ELR (cell line): ENCODE measurements around the gene GRM1.
"Not testable (repeated sequence)": the region's sequence is repeated elsewhere in the genome, so short reads cannot be mapped to it uniquely, and the experiment has no call there.

Source experiments
- DNase-seq: peaks from one replicate; pipeline ENCODE4 v3.0.0-alpha.2; 2015; ENCODE audit warnings: low read depth

The GRM1 gene

DNA sequence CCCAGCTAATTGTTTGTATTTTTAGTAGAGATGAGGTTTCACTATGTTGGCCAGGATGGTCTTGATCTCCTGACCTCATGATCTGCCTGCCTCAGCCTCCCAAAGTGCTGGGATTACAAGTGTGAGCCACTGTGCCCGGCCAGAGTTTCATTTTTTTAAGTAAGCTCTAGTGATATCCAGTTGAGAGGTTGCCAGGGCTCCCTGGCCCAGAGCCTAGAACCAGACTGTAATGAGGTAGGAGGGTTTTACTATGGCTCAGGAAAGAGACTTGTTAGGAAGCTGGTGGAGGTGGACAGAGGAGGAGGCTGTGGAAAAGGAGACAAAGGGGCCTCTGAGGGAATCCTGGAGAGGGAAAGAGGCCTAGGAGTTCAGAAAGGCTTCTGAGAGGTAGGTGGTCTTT lies 242.3 kb downstream of the GRM1 start:
- DNase-seq: not testable (repeated sequence)

- DNase-seq: no peak
Observed at GRCh38 chr6:146273490-146273889, 244.6 kb downstream of the GRM1 start.

DNA sequence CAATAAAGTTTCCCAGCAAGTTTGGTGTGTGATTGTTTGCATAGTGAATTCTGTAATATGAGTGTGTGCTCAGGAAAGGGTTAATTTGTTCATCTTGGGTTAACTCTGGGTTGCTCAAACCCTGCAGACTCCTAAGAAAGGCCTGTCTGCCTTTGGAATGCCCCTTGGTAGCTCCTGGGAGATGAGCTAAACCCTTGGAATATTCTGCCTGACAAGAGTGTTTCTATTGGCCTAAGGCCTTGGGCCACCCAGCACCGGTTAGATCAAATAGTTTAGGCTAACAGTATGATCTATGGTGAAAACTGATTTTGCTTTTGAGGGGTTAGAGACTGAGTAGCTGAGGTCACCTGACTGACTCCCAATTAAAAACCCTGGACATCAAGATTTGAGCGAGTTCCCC lies 248.3 kb downstream of the GRM1 start:
- DNase-seq: no peak

DNA sequence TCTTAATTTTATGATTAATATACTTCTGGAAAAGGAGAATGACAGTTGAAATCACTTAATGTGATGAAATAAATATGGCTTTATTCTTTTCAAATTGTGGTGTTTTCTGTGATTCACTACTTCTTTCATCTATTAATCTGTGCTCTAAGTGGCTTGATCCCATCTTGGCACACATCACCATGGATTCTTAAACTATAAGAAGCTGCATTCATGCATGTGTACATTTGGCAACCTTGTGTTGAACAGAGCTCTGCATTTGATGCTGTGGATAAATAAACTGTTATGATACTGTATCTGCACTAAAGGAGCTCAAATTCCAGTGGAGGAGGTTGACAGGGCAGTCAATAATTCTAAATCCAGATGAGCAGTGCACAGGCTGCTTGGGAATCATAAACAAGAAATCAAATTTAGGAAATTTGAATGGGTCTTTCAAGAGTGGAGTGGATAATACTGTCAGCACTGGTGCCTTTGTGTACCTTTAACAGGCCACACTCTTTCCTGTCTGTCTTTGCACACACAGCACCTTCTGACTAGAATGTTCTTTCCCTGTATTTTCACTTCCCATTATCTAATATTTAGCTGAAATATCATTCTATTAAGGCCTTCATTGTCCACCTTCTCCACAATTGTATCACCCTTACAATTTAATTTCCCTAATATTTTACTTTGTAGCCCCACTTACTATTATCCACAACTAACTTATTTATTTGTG lies 252.9 kb downstream of the GRM1 start:
- DNase-seq: no peak

DNA sequence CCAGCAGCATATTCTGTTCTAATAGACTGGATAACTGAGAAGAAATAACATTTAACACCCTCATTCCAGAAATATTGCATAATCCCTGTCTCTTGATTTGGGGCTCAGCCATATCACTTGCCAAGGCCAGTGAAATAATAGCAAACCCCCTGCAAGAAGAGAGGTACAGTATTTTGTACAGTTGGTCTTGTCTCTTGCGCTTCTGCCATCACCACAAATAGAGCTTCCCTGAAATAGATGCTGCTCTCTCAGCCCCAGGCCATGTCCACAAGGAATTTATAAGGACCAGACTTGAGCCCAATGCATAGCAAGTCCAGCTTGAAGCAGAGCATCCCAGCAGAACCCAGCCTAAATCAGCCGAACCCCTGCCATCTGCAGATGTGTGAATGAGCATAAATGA lies 254.0 kb downstream of the GRM1 start:
- DNase-seq: no peak

DNA sequence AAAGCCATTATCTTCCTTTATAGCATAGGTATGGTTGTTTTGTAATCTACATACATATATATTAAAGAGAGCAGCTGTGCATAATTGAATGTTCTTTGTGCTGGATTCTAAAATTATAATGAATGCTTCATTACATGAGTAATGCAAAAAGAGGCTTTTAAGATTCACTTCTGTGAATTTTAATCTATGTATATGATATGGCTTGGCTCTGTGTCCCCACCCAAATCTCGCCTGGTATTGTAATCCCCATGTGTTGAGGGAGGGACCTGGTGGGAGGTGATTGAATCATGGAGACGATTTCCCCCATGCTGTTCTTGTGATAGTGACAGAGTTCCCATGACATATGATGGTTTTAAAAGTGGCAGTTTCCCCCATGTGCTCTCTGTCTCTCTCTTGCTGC lies 255.4 kb downstream of the GRM1 start:
- DNase-seq: no peak

DNA sequence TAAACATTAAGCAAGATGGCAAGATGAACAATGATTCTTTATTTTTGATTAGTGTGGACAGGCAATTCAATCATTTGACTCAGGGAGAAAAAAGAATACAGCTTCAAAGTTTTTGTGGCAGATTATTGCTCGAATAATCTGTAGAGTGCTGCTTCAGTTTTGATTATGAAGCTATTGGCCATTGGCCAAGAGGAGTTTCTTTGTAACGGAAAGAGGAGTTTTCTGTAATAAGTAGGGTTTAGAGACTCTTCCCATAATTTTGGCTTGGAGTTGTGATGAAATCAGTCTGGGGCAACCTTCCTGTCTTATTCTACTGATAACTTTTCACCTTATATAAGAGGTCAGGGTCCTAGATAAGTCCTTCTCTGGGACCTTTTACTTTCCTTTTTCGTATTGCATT lies 258.1 kb downstream of the GRM1 start:
- no peak for DNase-seq

DNA sequence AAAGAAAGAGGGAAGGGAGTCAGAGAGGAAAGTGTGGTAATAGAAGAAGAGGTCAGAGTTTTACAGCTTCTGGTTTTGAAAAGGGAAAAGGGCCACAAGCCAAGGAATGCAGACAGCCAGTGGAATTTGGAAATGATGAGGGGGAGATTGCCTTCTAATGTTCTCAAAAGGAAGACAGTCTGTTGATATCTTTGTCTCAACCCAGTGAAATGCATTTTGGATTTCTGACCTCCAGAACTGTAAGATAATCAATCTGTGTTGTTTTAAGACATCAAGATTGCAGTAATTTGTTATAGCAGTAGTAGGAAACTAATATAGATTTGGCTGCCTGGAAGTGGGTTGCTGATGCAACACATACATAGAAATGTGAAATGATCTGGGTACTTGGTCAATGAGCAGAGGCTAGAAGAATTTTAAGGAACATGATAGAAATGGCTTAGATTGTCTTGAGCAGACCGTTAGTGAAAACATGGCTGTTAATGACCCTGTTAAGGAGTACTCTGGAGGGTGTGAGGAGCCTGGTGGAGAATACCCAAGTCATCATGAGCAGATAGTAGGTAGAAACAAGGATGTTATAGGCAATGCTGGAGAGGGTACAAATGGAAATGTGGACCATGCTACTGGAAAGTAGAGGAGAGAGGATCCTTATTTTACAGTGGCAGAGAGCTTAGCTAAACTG lies 259.0 kb downstream of the GRM1 start:
- DNase-seq: no peak

DNA sequence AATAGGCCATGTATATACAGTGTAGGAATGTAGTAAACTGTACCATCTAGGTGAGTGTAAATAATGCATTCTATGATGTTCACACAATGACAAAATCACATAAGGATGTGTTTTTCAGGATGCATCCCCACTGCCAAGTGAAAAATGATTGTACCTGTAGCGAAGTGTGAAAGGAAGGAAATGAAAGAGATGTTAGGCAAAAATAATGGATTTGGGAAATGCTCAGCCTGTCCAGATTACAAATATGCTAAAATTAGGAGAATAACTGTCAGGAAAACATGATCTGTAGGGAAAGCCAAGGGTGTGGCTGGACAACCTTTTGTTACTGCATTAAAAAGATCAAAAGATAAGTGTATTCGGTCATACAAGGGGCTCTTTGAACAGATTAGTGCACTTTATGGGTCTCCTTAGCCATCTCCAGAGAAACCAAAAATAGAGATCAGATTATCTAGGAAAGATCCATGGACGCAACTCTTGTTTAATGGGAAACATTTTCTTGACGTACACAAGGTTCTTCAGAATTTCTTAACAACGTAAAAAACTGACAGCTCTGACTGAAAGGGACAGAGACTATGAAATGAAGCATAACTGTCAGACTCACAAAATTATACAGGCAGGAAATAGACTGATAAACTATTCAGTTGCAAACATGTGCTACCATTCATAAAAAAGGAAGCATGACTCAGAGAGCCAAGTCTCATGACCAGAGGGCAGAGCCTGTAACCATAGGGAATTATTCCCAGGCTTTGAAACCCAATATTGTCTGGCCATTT lies 261.1 kb downstream of the GRM1 start:
- DNase-seq: peak; percentile 93

- no peak for DNase-seq
Observed at GRCh38 chr6:146290589-146290901, 261.7 kb downstream of the GRM1 start.

- no peak for DNase-seq
Observed at GRCh38 chr6:146292506-146292905, 263.6 kb downstream of the GRM1 start.

DNA sequence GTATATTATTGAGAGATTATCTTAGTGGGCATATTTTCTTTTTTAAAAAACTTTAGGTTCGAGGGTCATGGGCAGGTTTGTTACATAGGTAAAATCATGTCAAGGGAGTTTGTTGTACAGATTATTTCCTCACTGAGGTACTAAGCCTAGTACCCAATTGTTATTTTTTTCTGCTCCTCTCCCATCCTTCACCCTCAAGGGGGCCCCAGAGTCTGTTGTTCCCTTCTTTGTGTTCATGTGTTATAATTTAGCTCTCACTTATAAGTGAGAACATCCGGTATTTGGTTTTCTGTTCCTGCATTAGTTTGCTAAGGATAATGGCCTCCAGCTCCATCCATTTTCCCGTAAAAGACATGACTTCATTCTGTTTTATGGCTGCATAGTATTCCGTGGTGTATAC lies 266.8 kb downstream of the GRM1 start:
- DNase-seq: no peak

GRCh38 chr6:146297815-146298214 lies 269.0 kb downstream of the GRM1 start:
- peak; percentile 7 for DNase-seq

GRCh38 chr6:146300521-146300920 lies 271.7 kb downstream of the GRM1 start:
- no peak for DNase-seq

DNA sequence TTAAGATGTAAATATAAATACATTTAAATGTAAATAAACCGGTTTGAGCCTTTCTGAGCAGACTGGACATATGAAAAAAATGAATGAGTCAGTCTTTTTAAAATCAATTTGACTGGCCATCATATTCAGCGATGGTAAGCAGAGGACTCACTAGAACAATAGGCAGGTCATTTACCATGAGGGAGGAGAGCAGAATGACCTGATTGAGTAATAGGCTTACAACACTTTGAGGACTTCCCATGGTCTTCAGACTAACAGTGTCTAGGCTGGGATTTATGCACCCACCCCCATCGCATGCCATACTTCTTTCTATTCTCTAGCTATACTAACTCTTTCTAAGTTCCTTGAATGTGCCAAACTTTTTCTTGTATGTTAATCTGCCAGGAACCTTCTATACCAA lies 272.9 kb downstream of the GRM1 start:
- no peak for DNase-seq

DNA sequence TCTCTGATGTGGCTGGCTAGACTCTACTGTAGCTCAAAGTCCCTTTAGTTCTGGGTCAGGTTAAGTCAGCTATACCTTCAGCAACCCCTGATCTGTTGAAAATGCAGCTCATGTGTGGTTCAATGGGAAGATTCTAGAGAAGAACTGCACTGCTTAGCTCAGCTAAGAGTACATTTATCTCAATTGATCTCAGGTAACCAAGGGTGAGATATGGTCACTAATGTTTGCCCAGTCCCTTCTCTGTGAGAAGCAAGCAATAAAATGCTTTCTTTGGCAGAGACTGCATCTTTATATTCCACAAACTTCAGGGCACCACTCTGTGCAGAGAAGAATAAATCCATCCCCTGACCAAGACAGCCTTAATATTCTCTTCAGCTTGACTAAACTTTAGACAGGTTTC lies 274.1 kb downstream of the GRM1 start:
- DNase-seq: no peak

GRCh38 chr6:146304181-146304580 lies 275.3 kb downstream of the GRM1 start:
- DNase-seq: no peak

GRCh38 chr6:146305092-146305491 lies 276.2 kb downstream of the GRM1 start:
- no peak for DNase-seq

DNA sequence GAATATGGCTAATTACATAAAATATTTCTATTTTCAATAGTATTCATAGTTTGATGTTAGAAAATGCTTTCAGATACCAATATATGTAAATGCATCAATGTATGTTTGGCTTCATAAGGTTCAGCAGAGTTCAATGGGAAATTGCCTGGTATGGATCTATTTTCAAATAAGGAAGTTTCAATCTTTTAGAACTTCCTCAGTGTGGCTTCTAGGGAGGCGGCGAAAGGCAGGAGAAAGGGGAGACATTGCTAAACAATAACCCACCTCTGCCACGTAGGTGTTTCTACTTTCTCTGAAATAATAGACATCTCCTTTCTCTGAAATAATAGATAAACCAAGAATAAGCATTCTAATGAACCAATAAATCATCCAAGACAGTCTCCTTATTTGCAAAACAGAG lies 277.1 kb downstream of the GRM1 start:
- DNase-seq: no peak

- DNase-seq: no peak
Observed at GRCh38 chr6:146310628-146311027, 281.8 kb downstream of the GRM1 start.

DNA sequence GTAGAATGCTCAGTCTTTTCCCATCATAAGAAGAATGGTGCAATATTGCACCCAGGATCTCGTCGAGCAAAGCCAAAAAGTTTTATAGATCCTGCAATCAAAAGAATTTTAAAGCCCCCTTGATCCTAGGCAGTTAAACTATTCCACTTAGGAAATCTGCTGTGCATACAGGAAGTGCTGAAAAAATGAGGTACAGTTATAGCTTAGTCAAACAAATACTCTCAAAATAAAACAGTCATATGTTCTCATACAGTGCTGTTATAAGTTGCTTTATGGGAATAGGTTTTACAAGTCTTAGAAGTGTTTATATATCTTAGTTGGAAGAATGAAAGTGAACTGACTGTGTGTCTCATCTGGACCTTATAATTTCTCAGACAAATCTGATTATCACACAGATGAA lies 282.2 kb downstream of the GRM1 start:
- no peak for DNase-seq

DNA sequence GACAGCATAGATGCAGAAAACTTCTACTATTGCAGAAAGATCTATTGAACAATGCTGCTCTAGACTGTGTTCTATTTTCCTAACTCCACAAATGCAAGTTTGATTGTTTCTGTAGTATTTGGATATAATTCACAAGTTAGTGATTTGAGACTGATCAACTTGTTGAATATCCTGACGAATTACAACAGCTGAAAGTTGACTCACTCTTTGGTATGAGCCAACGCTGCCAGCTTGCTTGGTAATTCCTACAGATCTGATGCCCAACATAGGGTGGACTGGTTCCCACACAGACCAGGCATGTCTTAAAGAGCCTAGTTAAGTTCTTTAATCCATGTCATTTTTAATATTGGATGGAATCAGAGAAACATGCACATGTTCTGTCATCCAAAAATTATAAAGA lies 283.7 kb downstream of the GRM1 start:
- DNase-seq: no peak

GRCh38 chr6:146315381-146316174 lies 286.7 kb downstream of the GRM1 start:
- DNase-seq: peak; percentile 51
